ENCODE measurements around the gene LARGE1.
"Not testable (repeated sequence)": the region's sequence is repeated elsewhere in the genome, so short reads cannot be mapped to it uniquely, and the experiment has no call there.

LARGE1 gene

DNA sequence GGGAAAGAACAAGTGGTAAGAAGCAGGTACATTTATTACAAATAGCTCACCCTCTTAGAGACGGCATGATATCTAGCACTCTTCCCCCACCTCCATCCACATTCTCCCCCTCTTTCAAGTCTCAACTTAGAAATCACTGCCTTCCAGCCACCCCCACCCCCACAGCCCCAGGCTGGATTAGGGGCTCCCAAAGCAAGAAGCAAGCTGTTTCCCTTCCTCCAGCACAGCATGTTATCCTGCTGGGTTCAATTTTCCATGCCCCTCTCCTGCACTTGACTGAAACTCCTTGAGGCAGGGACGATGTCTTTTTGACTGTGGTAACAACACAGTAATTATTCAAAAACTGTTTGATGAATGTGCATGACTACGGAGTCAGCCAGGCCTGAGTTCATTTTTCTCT lies 350.7 kb downstream of the LARGE1 start:
- Histone ChIP-seq H2AFZ (ENCODE audit: low read length) (no peak overlapping the region), H3K4me1 (ENCODE audit: insufficient read depth, low read length, severe bottlenecking) (peaks cover 72% of the 10 kb centered on the region), H3K4me3 (ENCODE audit: low read depth, low read length, poor library complexity, severe bottlenecking) (no peak overlapping the region), H3K27ac (ENCODE audit: low read depth, low read length, poor library complexity, severe bottlenecking) (peak overlapping the region; percentile 91), H3K36me3 (ENCODE audit: insufficient read depth, low read length) (no peaks in the 10 kb centered on the region), H3K9me2 (ENCODE audit: low read depth, low read length) (no peaks in the 10 kb centered on the region), H3K79me2 (ENCODE audit: insufficient read depth, low read length) (no peaks in the 10 kb centered on the region), H3K9me3 (ENCODE audit: low read length) (no peaks in the 10 kb centered on the region), H3K4me2 (ENCODE audit: low read length) (peak overlapping the region; percentile 65), H3K27me3 (ENCODE audit: insufficient read depth, low read length) (no peaks in the 10 kb centered on the region), H4K20me1 (ENCODE audit: insufficient read depth, low read length) (no peaks in the 10 kb centered on the region), H3K9ac (ENCODE audit: low read length) (peak overlapping the region; percentile 43; the same call in 1 of the 2 replicates), H3F3A (ENCODE audit: insufficient read depth, low read length) (no peaks in the 10 kb centered on the region)
- TF ChIP-seq, protein P1, sequence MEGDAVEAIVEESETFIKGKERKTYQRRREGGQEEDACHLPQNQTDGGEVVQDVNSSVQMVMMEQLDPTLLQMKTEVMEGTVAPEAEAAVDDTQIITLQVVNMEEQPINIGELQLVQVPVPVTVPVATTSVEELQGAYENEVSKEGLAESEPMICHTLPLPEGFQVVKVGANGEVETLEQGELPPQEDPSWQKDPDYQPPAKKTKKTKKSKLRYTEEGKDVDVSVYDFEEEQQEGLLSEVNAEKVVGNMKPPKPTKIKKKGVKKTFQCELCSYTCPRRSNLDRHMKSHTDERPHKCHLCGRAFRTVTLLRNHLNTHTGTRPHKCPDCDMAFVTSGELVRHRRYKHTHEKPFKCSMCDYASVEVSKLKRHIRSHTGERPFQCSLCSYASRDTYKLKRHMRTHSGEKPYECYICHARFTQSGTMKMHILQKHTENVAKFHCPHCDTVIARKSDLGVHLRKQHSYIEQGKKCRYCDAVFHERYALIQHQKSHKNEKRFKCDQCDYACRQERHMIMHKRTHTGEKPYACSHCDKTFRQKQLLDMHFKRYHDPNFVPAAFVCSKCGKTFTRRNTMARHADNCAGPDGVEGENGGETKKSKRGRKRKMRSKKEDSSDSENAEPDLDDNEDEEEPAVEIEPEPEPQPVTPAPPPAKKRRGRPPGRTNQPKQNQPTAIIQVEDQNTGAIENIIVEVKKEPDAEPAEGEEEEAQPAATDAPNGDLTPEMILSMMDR (IDR thresholded peaks at IDR 0.05; ENCODE audit: low read length) = no peak
- TF ChIP-seq EZH2 (IDR thresholded peaks at IDR 0.05; ENCODE audit: borderline replicate concordance, low read length) = no peak

GRCh38 chr22:33569018-33569417 lies 351.3 kb downstream of the LARGE1 start:
- Histone ChIP-seq H3F3A (ENCODE audit: insufficient read depth, low read length) (no peaks in the 10 kb centered on the region), H2AFZ (ENCODE audit: low read length) (no peak overlapping the region), H3K4me1 (ENCODE audit: insufficient read depth, low read length, severe bottlenecking) (peaks cover 77% of the 10 kb centered on the region), H3K9me3 (ENCODE audit: low read length) (no peaks in the 10 kb centered on the region), H3K9me2 (ENCODE audit: low read depth, low read length) (no peaks in the 10 kb centered on the region), H3K4me3 (ENCODE audit: low read depth, low read length, poor library complexity, severe bottlenecking) (peak overlapping the region; percentile 31), H3K4me2 (ENCODE audit: low read length) (peak overlapping the region; percentile 65), H3K9ac (ENCODE audit: low read length) (peak overlapping the region; percentile 43), H3K27me3 (ENCODE audit: insufficient read depth, low read length) (no peaks in the 10 kb centered on the region), H3K36me3 (ENCODE audit: insufficient read depth, low read length) (no peaks in the 10 kb centered on the region), H4K20me1 (ENCODE audit: insufficient read depth, low read length) (no peaks in the 10 kb centered on the region), H3K79me2 (ENCODE audit: insufficient read depth, low read length) (no peaks in the 10 kb centered on the region), H3K27ac (ENCODE audit: low read depth, low read length, poor library complexity, severe bottlenecking) (peak overlapping the region; percentile 91)
- TF ChIP-seq, protein P1 (IDR thresholded peaks at IDR 0.05; ENCODE audit: low read length) = no peak
- no peak for TF ChIP-seq EZH2 (IDR thresholded peaks at IDR 0.05; ENCODE audit: borderline replicate concordance, low read length)

DNA sequence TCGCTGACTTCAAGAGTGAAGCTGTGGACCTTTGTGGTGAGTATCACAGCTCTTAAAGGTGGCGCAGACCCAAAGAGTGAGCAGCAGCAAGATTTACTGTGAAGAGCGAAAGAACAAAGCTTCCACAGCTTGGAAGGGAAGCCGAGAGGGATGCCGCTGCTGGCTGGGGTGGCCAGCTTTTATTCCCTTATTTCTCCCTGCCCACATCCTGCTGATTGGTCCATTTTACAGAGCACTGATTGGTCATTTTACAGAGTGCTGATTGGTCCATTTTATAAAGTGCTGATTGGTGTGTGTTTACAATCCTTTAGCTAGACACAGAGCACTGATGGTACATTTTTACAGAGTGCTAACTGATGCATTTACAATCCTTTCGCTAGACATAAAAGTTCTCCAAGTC lies 353.8 kb downstream of the LARGE1 start:
- not testable (repeated sequence) for H3K9ac ChIP-seq (ENCODE audit: low read length); H3F3A ChIP-seq (ENCODE audit: insufficient read depth, low read length); H3K27me3 ChIP-seq (ENCODE audit: insufficient read depth, low read length); H3K9me2 ChIP-seq (ENCODE audit: low read depth, low read length); H4K20me1 ChIP-seq (ENCODE audit: insufficient read depth, low read length); H3K9me3 ChIP-seq (ENCODE audit: low read length); H3K36me3 ChIP-seq (ENCODE audit: insufficient read depth, low read length); H2AFZ ChIP-seq (ENCODE audit: low read length); H3K79me2 ChIP-seq (ENCODE audit: insufficient read depth, low read length)
- Histone ChIP-seq H3K4me2 (ENCODE audit: low read length) (peak overlapping the region; percentile 16; the same call in 1 of the 2 replicates), H3K27ac (ENCODE audit: low read depth, low read length, poor library complexity, severe bottlenecking) (peak overlapping the region; percentile 91), H3K4me3 (ENCODE audit: low read depth, low read length, poor library complexity, severe bottlenecking) (peak overlapping the region; percentile 8), H3K4me1 (ENCODE audit: insufficient read depth, low read length, severe bottlenecking) (peaks cover 77% of the 10 kb centered on the region)

DNA sequence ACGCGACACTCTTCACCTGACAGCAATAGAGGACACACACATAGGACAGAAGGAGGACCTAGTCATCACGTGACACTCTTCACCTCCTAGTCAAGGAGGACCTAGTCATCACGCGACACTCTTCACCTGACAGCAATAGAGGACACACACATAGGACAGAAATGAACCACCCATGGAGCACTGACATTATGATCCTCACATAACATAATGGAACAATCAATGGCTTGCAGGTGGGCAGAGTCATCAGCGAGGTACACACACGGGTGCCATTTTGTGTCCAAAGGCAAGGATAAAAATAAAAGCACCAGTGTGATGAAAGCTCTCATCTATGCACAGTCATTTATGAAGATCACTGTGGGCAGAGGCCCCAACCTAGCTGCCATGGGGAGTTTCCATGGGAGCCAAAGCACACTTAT lies 354.7 kb downstream of the LARGE1 start:
- TF ChIP-seq EZH2 (IDR thresholded peaks at IDR 0.05; ENCODE audit: borderline replicate concordance, low read length) = no peak
- TF ChIP-seq, protein P1 (IDR thresholded peaks at IDR 0.05; ENCODE audit: low read length) = no peak
- H4K20me1 ChIP-seq (ENCODE audit: insufficient read depth, low read length) = no peaks in the 10 kb centered on the region
- H3K9me3 ChIP-seq (ENCODE audit: low read length) = no peaks in the 10 kb centered on the region
- no peaks in the 10 kb centered on the region for H3F3A ChIP-seq (ENCODE audit: insufficient read depth, low read length)
- no peaks in the 10 kb centered on the region for H3K36me3 ChIP-seq (ENCODE audit: insufficient read depth, low read length)
- H3K27me3 ChIP-seq (ENCODE audit: insufficient read depth, low read length) = no peaks in the 10 kb centered on the region
- H3K4me3 ChIP-seq (ENCODE audit: low read depth, low read length, poor library complexity, severe bottlenecking) = no peak overlapping the region
- H2AFZ ChIP-seq (ENCODE audit: low read length) = no peak overlapping the region
- no peaks in the 10 kb centered on the region for H3K79me2 ChIP-seq (ENCODE audit: insufficient read depth, low read length)
- no peaks in the 10 kb centered on the region for H3K9me2 ChIP-seq (ENCODE audit: low read depth, low read length)
- peaks cover 68% of the 10 kb centered on the region for H3K4me1 ChIP-seq (ENCODE audit: insufficient read depth, low read length, severe bottlenecking)
- no peak overlapping the region for H3K4me2 ChIP-seq (ENCODE audit: low read length)
- H3K27ac ChIP-seq (ENCODE audit: low read depth, low read length, poor library complexity, severe bottlenecking) = no peak overlapping the region
- no peak overlapping the region for H3K9ac ChIP-seq (ENCODE audit: low read length)
